Activated naive CD4-positive, alpha-beta T cell treated with anti-CD3 and anti-CD28 coated beads, Interleukin-2, amount 10 ng/mL, durations not matched to agents 7 days and 5 days (primary cell): Measurements from ENCODE around the gene ELP6.
"Not testable (repeated sequence)": the region's sequence is repeated elsewhere in the genome, so short reads cannot be mapped to it uniquely, and the experiment has no call there.

Experiments used
- CTCF ChIA-PET: fragments of 350-600 bp; sonication (Branson Sonifier 250); formaldehyde crosslinking; loops from one replicate; lab custom pipeline; 2021; ENCODE audit warnings: antibody characterized with exemption; lab: Charles Lee
- DNase-seq: peaks from one replicate; pipeline ENCODE4 v3.0.0-alpha.2; 2020
- H3K27ac Mint-ChIP-seq: one replicate; pipeline ENCODE4 v1.8.0; 2021; ENCODE audit warnings: mild to moderate bottlenecking, moderate library complexity, mixed read lengths
- H3K27me3 Mint-ChIP-seq: one replicate; pipeline ENCODE4 v1.8.0; 2021; ENCODE audit warnings: mild to moderate bottlenecking, mixed read lengths
- H3K36me3 Mint-ChIP-seq: one replicate; pipeline ENCODE4 v1.8.0; 2021; ENCODE audit warnings: mixed read lengths
- H3K4me1 Mint-ChIP-seq: one replicate; pipeline ENCODE4 v1.8.0; 2021; ENCODE audit warnings: mixed read lengths
- H3K4me3 Mint-ChIP-seq: one replicate; pipeline ENCODE4 v1.8.0; 2021; ENCODE audit warnings: mild to moderate bottlenecking, moderate library complexity, mixed read lengths
- H3K9me3 Mint-ChIP-seq: one replicate; pipeline ENCODE4 v1.8.0; 2021; ENCODE audit warnings: mixed read lengths

Gene ELP6

DNA sequence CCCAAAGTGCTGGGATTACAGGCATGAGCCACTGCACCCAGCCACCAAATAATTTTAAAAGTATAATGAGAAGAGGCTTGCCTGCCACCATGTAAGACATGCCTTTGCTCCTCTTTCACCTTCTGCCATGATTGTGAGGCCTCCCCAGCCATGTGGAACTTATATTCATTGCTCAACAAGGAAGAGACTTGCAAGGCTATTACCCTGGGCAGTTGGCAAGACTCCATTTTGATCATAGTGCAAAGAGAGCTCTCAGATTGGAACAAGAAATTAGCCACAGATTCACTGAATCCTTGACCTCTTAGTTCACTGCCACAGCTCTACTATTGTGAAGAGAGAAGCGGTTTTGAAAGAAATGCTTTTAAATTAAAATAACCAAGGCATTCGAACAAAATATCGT is 43.9 kb downstream of the ELP6 start:
- Mint-ChIP-seq H3K4me3 (no peak overlapping the region), H3K9me3 (peaks cover 15% of the 10 kb centered on the region), H3K27ac (no peak overlapping the region), H3K36me3 (peaks cover 25% of the 10 kb centered on the region), H3K4me1 (peaks cover 27% of the 10 kb centered on the region), H3K27me3 (no peaks in the 10 kb centered on the region)
- CTCF ChIA-PET, result no interaction called here
- no peak for DNase-seq

DNA sequence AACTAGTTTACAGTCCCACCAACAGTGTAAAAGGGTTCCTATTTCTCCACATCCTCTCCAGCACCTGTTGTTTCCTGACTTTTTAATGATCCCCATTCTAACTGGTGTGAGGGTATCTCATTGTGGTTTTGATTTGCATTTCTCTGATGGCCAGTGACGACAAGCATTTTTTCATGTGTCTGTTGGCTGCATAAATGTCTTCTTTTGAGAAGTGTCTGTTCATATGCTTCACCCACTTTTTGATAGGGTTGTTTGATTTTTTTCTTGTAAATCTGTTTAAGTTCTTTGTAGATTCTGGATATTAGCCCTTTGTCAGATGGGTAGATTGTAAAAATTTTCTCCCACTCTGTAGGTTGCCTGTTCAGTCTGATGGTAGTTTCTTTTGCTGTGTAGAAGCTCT is 45.2 kb downstream of the ELP6 start:
- H3K4me3 Mint-ChIP-seq, H3K27me3 Mint-ChIP-seq, H3K27ac Mint-ChIP-seq, DNase-seq, CTCF ChIA-PET: not testable (repeated sequence)
- Mint-ChIP-seq H3K4me1 (peaks cover 22% of the 10 kb centered on the region), H3K9me3 (peaks cover 15% of the 10 kb centered on the region), H3K36me3 (peaks cover 28% of the 10 kb centered on the region)

DNA sequence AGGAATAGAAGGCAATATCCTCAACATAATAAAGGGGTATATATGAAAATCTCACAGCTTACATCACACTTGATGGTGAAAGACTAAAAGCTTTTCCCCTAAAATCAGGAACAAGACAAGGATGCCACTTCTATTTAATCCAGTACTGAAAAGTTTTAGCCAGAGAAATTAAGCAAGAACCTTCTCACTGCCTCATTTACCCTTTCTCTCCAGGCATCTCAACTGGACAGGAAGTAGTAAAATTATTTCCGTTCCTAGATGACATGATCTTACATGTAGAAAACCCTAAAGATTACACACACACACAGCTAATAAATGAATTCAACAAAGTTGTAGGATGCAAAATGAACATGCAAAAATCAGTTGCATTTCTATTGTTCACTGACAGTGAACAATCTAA is 48.9 kb downstream of the ELP6 start:
- H3K4me3 Mint-ChIP-seq, result no peak overlapping the region
- no peaks in the 10 kb centered on the region for H3K27me3 Mint-ChIP-seq
- no peak for DNase-seq
- peak overlapping the region; percentile 19 for H3K27ac Mint-ChIP-seq
- H3K36me3 Mint-ChIP-seq, result peaks cover 30% of the 10 kb centered on the region
- peaks cover 16% of the 10 kb centered on the region for H3K9me3 Mint-ChIP-seq
- peaks cover 13% of the 10 kb centered on the region for H3K4me1 Mint-ChIP-seq
- CTCF ChIA-PET, result interaction anchor here (3.0 kb wide), 1 partner anchor 44 kb away, joined by 9 read pairs; no protein-coding TSS in a partner anchor

DNA sequence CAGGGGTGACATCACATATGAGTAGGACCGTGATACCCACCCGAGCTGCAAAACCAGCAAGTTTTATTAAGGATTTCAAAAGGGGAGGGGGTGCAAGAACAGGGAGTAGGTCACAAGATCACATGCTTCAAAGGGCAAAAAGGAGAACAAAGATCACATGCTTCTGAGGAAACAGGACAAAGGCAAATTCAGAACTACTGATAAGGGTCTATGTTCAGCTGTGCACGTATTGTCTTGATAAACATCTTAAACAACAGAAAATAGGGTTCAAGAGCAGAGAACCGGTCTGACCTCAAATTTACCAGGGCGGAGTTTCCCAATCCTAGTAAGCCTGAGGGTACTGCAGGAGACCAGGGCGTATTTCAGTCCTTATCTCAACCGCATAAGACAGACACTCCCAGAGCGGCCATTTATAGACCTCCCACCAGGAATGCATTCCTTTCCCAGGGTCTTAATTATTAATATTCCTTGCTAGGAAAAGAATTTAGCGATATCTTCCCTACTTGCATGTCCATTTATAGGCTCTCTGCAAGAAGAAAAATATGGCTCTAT is 53.9 kb downstream of the ELP6 start:
- CTCF ChIA-PET, result interaction anchor here (1.3 kb wide), 1 partner anchor 39 kb away, joined by 3 read pairs; no protein-coding TSS in a partner anchor
- not testable (repeated sequence) for H3K4me3 Mint-ChIP-seq, DNase-seq, H3K27me3 Mint-ChIP-seq, H3K4me1 Mint-ChIP-seq, H3K9me3 Mint-ChIP-seq, H3K27ac Mint-ChIP-seq
- peaks cover 11% of the 10 kb centered on the region for H3K36me3 Mint-ChIP-seq

DNA sequence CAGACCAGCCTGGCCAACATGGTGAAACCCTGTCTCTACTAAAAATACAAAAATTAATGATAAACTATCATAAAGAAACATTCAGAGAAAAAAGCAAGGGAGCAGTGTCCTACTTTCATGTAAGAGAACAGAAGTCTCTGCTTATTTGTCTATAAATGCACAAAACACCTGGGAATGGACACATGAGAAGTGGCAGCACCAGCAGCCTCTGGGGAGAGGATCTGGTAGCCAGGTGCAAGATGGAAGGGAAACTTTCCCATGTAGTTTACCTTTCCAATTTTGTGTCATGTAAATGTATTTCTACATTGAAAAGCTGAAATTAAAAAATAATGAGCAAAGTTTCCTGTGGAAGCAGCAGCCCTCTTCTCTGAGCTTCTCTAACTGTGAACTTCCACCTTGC is 56.5 kb downstream of the ELP6 start:
- no peak overlapping the region for H3K27ac Mint-ChIP-seq
- peaks cover 2% of the 10 kb centered on the region for H3K4me1 Mint-ChIP-seq
- no peaks in the 10 kb centered on the region for H3K27me3 Mint-ChIP-seq
- H3K4me3 Mint-ChIP-seq, result no peak overlapping the region
- CTCF ChIA-PET, result interaction anchor here (1.4 kb wide), 1 partner anchor 35 kb away, joined by 3 read pairs; no protein-coding TSS in a partner anchor
- no peak for DNase-seq
- H3K9me3 Mint-ChIP-seq, result peaks cover 5% of the 10 kb centered on the region
- H3K36me3 Mint-ChIP-seq, result peaks cover 9% of the 10 kb centered on the region

DNA sequence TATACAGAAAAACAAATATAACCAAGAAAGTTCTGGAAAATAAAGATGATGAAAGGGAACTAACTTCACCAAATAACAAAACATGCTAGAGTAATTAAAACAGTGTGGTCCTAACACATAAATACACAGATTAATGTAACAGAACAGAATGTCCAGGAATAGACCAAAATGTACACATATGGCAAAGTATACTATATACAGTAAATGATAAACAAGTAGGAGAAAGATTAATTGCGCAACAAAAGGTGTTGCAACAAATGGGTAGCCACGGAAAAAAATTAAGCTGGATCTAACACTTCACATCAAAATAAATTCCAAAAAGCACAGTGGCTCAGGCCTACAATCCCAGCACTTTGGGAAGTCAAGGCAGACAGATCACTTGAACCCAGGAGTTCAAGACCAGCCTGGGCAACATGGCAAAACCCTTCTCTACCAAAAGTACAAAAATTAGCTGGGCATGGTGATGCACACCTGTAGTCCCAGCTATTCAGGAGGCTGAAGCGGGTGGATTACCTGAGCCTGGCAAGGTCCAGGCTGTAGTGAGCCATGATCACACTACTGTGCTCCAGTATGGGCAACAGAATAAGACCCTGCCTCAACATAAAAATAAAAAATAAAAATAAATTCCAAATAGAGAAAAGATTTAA is 57.6 kb downstream of the ELP6 start:
- DNase-seq, result no peak
- peaks cover 5% of the 10 kb centered on the region for H3K9me3 Mint-ChIP-seq
- H3K4me3 Mint-ChIP-seq, result no peak overlapping the region
- peaks cover 9% of the 10 kb centered on the region for H3K36me3 Mint-ChIP-seq
- CTCF ChIA-PET, result no interaction called here
- H3K27ac Mint-ChIP-seq, result no peak overlapping the region
- peaks cover 2% of the 10 kb centered on the region for H3K4me1 Mint-ChIP-seq
- H3K27me3 Mint-ChIP-seq, result no peaks in the 10 kb centered on the region

DNA sequence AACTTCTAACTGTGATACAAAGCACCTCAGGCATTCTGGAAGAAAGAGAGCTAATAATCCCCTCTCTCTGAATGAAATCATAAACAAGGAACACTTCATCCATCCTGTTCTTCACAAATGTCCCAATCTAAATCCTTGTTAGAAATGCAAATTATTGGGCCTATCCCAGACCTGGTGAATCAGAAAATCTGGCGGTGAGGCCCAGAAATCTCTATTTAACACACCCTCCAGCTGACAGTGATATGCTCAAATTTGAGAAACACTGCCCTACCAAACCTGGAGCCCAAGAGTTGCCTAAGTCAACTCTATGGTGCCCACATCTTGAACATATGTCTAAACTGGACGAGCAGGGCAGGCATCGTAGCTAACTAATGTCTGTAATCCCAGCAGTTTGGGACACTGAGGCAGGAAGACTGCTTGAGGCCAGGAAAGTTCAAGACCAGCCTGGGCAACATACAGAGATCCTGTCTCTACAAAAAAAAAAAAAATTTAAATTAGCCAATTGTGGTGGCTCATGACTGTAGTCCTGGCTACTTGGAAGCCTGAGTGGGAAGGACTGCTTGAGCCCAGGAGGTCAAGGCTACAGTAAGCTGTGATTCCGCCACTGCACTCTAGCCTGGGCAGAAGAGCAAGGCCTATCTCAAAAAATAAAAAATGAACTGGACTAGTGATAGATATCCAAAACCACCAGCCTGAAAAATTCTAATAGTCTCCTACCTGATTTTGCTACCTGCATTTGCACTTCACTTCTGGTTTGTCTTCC is 60.9 kb downstream of the ELP6 start:
- Mint-ChIP-seq H3K4me3 (no peak overlapping the region), H3K9me3 (peaks cover 6% of the 10 kb centered on the region), H3K27ac (no peak overlapping the region), H3K36me3 (peaks cover 9% of the 10 kb centered on the region), H3K27me3 (no peaks in the 10 kb centered on the region), H3K4me1 (peaks cover 2% of the 10 kb centered on the region)
- DNase-seq, result no peak
- CTCF ChIA-PET, result interaction anchor here (1.5 kb wide), 1 partner anchor 50 kb away, joined by 3 read pairs; no protein-coding TSS in a partner anchor
